Large intestine (tissue), 3 donors: Measurements from ENCODE around the gene KANSL3. TPM values are rescaled to one million over a fixed set of nuclear protein-coding genes. Genes with fewer than 3 reads are reported as not detected.

Experiments used
- DNase-seq, 2 donors: peaks; one replicate each; pipeline versions ENCODE4 v3.0.0 to v3.0.0-alpha.2; 2013
- H3K27ac ChIP-seq: one replicate; pipeline ENCODE4 v1.5.1; 2013; ENCODE audit warnings: low read length
- H3K27me3 ChIP-seq: 2 replicates; pipeline ENCODE4 v1.6.1; 2013; ENCODE audit warnings: low read length; ENCODE audit not compliant: control insufficient read depth, insufficient read depth
- H3K36me3 ChIP-seq: 2 replicates; pipeline ENCODE4 v1.6.1; 2013; ENCODE audit warnings: low read length; ENCODE audit not compliant: control insufficient read depth, insufficient read depth
- H3K4me1 ChIP-seq: one replicate; pipeline ENCODE4 v1.6.1; 2013; ENCODE audit warnings: low read length; ENCODE audit not compliant: control insufficient read depth, insufficient read depth
- H3K4me3 ChIP-seq: one replicate; pipeline ENCODE4 v1.5.1; 2013; ENCODE audit warnings: low read length
- H3K9me3 ChIP-seq: one replicate; pipeline ENCODE4 v1.6.1; 2013; ENCODE audit warnings: mild to moderate bottlenecking, low read depth, low read length, moderate library complexity; ENCODE audit not compliant: control insufficient read depth
- WGBS: methylation state at CpG from one replicate; pipeline ENCODE4 v1.1.5; 2013; ENCODE audit warnings: low lambda C conversion rate; ENCODE audit not compliant: insufficient coverage; 5-methylcytosine and 5-hydroxymethylcytosine counted together
- polyA plus RNA-seq: library from polyadenylated mRNA; unstranded; fragments of 120-200 nt; gene quantifications from one replicate; pipeline ENCODE4 v1.2.1, GENCODE V29; 2013

Gene KANSL3
- polyA plus RNA-seq, 1 donor = 41.6 TPM

- no CpG with 5 or more reads among the region's 5 CpGs for WGBS
Measured at GRCh38 chr2:96546321-96546720, 91.8 kb downstream of the KANSL3 start.

More at GRCh38 chr2:96546321-96546720, 91.8 kb downstream of the KANSL3 start:
- no peak for DNase-seq
- Histone ChIP-seq H3K4me3 (no peak overlapping the region), H3K27me3 (no peaks in the 10 kb centered on the region), H3K36me3 (peaks cover 9% of the 10 kb centered on the region), H3K27ac (no peak overlapping the region), H3K9me3 (peaks cover 3% of the 10 kb centered on the region), H3K4me1 (peaks cover 16% of the 10 kb centered on the region)

Other genes with a start within 250 kb of the KANSL3 start
- gene NEURL3, start 133.0 kb downstream of the KANSL3 start, polyA plus RNA-seq = 0.81 TPM
- gene ARID5A, start 101.6 kb downstream of the KANSL3 start, polyA plus RNA-seq = 7.5 TPM
- gene FER1L5, start 4.5 kb upstream of the KANSL3 start, polyA plus RNA-seq = 1.2 TPM
- gene LMAN2L, start 101.8 kb upstream of the KANSL3 start, polyA plus RNA-seq = 30.0 TPM
- 17.9 TPM for gene CNNM4, start 122.6 kb upstream of the KANSL3 start, polyA plus RNA-seq
- 35.0 TPM for gene CNNM3, start 178.0 kb upstream of the KANSL3 start, polyA plus RNA-seq
- 4.2 TPM for gene ANKRD23, start 205.7 kb upstream of the KANSL3 start, polyA plus RNA-seq
- gene ANKRD39, start 219.7 kb upstream of the KANSL3 start, polyA plus RNA-seq = 9.6 TPM
- 28.2 TPM for gene SEMA4C, start 231.8 kb upstream of the KANSL3 start, polyA plus RNA-seq